ENCODE data around the gene HOXA10.

DNA sequence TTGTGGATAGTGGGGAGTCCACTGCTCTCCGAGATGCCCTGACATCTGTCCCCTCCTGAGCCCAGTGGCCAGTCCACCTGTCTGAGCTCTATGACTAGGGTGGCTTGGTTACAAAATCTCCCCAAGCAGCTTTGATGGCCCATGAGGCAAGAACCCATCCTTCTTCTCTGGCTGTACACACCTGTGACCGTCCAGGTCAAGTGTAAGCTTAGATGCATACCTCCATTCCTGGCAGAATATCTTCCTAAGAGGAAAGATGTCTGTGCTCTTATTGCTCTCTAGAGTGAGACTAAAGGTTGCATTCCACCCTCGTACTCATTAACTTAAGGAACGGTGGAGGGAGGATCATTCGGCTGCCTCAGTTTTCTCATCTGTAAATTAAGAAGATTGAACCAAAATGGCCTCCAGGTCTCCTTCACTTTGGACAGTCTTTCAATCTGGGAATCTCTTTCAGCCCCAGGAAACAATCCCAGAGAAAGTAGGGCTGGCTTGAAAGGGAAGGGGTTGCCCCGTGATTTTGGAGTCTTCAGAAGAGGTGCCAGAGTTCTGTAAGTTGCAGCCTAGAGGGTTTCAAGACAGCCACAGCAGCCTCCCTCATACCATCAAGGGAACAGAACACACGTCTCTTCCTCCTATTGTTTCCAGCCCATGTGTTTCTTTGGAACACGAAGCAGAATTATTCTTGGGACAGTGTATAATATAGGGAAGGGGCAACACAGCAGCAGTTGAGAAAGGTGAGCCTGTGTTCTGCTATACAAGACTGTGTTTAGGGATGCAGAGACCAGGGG lies 49.0 kb downstream of the HOXA10 start:
- TF ChIP-seq BACH2 (CRISPR knock-in tag; IDR thresholded peaks at IDR 0.05; ENCODE audit: borderline replicate concordance) (no peak), SNAI2 (CRISPR knock-in tag; IDR thresholded peaks at IDR 0.05) (no peak)
- TF ChIP-seq, protein P1, sequence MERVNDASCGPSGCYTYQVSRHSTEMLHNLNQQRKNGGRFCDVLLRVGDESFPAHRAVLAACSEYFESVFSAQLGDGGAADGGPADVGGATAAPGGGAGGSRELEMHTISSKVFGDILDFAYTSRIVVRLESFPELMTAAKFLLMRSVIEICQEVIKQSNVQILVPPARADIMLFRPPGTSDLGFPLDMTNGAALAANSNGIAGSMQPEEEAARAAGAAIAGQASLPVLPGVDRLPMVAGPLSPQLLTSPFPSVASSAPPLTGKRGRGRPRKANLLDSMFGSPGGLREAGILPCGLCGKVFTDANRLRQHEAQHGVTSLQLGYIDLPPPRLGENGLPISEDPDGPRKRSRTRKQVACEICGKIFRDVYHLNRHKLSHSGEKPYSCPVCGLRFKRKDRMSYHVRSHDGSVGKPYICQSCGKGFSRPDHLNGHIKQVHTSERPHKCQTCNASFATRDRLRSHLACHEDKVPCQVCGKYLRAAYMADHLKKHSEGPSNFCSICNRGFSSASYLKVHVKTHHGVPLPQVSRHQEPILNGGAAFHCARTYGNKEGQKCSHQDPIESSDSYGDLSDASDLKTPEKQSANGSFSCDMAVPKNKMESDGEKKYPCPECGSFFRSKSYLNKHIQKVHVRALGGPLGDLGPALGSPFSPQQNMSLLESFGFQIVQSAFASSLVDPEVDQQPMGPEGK (CRISPR knock-in tag; IDR thresholded peaks at IDR 0.05; ENCODE audit: borderline replicate concordance) = no peak
